ENCODE data around the gene FYB1.

The FYB1 gene

GRCh38 chr5:39193553-39194465 lies 25.6 kb downstream of the FYB1 start:
- H3K27me3 ChIP-seq = peaks cover 35% of the 10 kb centered on the region
- DNase-seq = no peak
- TF ChIP-seq CTCF (IDR thresholded peaks at IDR 0.05; ENCODE audit: low read depth, low read length) = no peak
- H3K36me3 ChIP-seq = no peaks in the 10 kb centered on the region
- H3K4me3 ChIP-seq (ENCODE audit: low read depth, low read length) = no peak overlapping the region
- H3K4me1 ChIP-seq = no peaks in the 10 kb centered on the region
- H3K9me3 ChIP-seq = no peaks in the 10 kb centered on the region

GRCh38 chr5:39192450-39193160 lies 26.8 kb downstream of the FYB1 start:
- Histone ChIP-seq H3K36me3 (no peaks in the 10 kb centered on the region), H3K4me1 (no peaks in the 10 kb centered on the region), H3K9me3 (no peaks in the 10 kb centered on the region), H3K27me3 (peaks cover 35% of the 10 kb centered on the region), H3K4me3 (ENCODE audit: low read depth, low read length) (no peak overlapping the region)
- TF ChIP-seq CTCF (IDR thresholded peaks at IDR 0.05; ENCODE audit: low read depth, low read length) = no peak
- DNase-seq = no peak

- peaks cover 26% of the 10 kb centered on the region for H3K27me3 ChIP-seq
- DNase-seq = no peak
- no peak for TF ChIP-seq CTCF (IDR thresholded peaks at IDR 0.05; ENCODE audit: low read depth, low read length)
- no peaks in the 10 kb centered on the region for H3K4me1 ChIP-seq
- H3K36me3 ChIP-seq = no peaks in the 10 kb centered on the region
- no peaks in the 10 kb centered on the region for H3K9me3 ChIP-seq
- H3K4me3 ChIP-seq (ENCODE audit: low read depth, low read length) = no peak overlapping the region
These were observed 28.1 kb downstream of the FYB1 start for GRCh38 chr5:39191216-39191615.

- H3K36me3 ChIP-seq = no peaks in the 10 kb centered on the region
- DNase-seq = no peak
- H3K4me3 ChIP-seq (ENCODE audit: low read depth, low read length) = no peak overlapping the region
- no peaks in the 10 kb centered on the region for H3K4me1 ChIP-seq
- H3K27me3 ChIP-seq = peaks cover 26% of the 10 kb centered on the region
- H3K9me3 ChIP-seq = no peaks in the 10 kb centered on the region
- no peak for TF ChIP-seq CTCF (IDR thresholded peaks at IDR 0.05; ENCODE audit: low read depth, low read length)
These were observed 28.9 kb downstream of the FYB1 start for GRCh38 chr5:39190311-39191102.

GRCh38 chr5:39189292-39189955 lies 29.9 kb downstream of the FYB1 start:
- no peak for DNase-seq
- peaks cover 23% of the 10 kb centered on the region for H3K27me3 ChIP-seq
- H3K4me3 ChIP-seq (ENCODE audit: low read depth, low read length) = no peak overlapping the region
- TF ChIP-seq CTCF (IDR thresholded peaks at IDR 0.05; ENCODE audit: low read depth, low read length) = no peak
- no peaks in the 10 kb centered on the region for H3K36me3 ChIP-seq
- no peaks in the 10 kb centered on the region for H3K4me1 ChIP-seq
- H3K9me3 ChIP-seq = no peaks in the 10 kb centered on the region
